ELR (cell line): ENCODE data around the gene CYB561D2.

Source experiments
- DNase-seq: peaks from one replicate; pipeline ENCODE4 v3.0.0-alpha.2; 2015; ENCODE audit warnings: low read depth

CYB561D2 gene

GRCh38 chr3:50365842-50366220 lies 15.2 kb downstream of the CYB561D2 start:
- DNase-seq = no peak

- DNase-seq = no peak
Measured at GRCh38 chr3:50369012-50369670, 18.5 kb downstream of the CYB561D2 start.

- DNase-seq = peak; percentile 50
Measured at GRCh38 chr3:50370594-50370993, 19.9 kb downstream of the CYB561D2 start.

- DNase-seq = peak; percentile 16
Measured at GRCh38 chr3:50371133-50371685, 20.5 kb downstream of the CYB561D2 start.

- no peak for DNase-seq
Measured at GRCh38 chr3:50372349-50372748, 21.7 kb downstream of the CYB561D2 start.

- DNase-seq = no peak
Measured at GRCh38 chr3:50373146-50374051, 22.7 kb downstream of the CYB561D2 start.

GRCh38 chr3:50374363-50375257 lies 23.9 kb downstream of the CYB561D2 start:
- no peak for DNase-seq

GRCh38 chr3:50375258-50375931 lies 24.7 kb downstream of the CYB561D2 start:
- peak; percentile 11 for DNase-seq

GRCh38 chr3:50378024-50378423 lies 27.4 kb downstream of the CYB561D2 start:
- DNase-seq = no peak

GRCh38 chr3:50378757-50379156 lies 28.1 kb downstream of the CYB561D2 start:
- DNase-seq = no peak

GRCh38 chr3:50380405-50381085 lies 29.9 kb downstream of the CYB561D2 start:
- no peak for DNase-seq

- no peak for DNase-seq
Measured at GRCh38 chr3:50381383-50381782, 30.7 kb downstream of the CYB561D2 start.

GRCh38 chr3:50382722-50383121 lies 32.1 kb downstream of the CYB561D2 start:
- DNase-seq = no peak

GRCh38 chr3:50383750-50384149 lies 33.1 kb downstream of the CYB561D2 start:
- DNase-seq = no peak

- DNase-seq = no peak
Measured at GRCh38 chr3:50385754-50386153, 35.1 kb downstream of the CYB561D2 start.

GRCh38 chr3:50388016-50388719 lies 37.5 kb downstream of the CYB561D2 start:
- DNase-seq = no peak

GRCh38 chr3:50388720-50389413 lies 38.2 kb downstream of the CYB561D2 start:
- no peak for DNase-seq

- DNase-seq = no peak
Measured at GRCh38 chr3:50389414-50389767, 38.7 kb downstream of the CYB561D2 start.

- no peak for DNase-seq
Measured at GRCh38 chr3:50390508-50391224, 40.0 kb downstream of the CYB561D2 start.
